Ureter (tissue), 1 donor: ENCODE measurements around the gene PTPRO. TPM values are rescaled to one million over a fixed set of nuclear protein-coding genes. Genes with fewer than 3 reads are reported as not detected.

Experiments
- DNase-seq: peaks from one replicate; pipeline ENCODE4 v3.0.0-alpha.2; 2020; ENCODE audit warnings: low spot score
- total RNA-seq: library from RNA; stranded (reverse); gene quantifications from one replicate; pipeline ENCODE4 v1.2.4, GENCODE V29; 2023
- donor health status: DM: yes; HTN: yes; CAD: no.

PTPRO gene
- 3.0 TPM for total RNA-seq

DNA sequence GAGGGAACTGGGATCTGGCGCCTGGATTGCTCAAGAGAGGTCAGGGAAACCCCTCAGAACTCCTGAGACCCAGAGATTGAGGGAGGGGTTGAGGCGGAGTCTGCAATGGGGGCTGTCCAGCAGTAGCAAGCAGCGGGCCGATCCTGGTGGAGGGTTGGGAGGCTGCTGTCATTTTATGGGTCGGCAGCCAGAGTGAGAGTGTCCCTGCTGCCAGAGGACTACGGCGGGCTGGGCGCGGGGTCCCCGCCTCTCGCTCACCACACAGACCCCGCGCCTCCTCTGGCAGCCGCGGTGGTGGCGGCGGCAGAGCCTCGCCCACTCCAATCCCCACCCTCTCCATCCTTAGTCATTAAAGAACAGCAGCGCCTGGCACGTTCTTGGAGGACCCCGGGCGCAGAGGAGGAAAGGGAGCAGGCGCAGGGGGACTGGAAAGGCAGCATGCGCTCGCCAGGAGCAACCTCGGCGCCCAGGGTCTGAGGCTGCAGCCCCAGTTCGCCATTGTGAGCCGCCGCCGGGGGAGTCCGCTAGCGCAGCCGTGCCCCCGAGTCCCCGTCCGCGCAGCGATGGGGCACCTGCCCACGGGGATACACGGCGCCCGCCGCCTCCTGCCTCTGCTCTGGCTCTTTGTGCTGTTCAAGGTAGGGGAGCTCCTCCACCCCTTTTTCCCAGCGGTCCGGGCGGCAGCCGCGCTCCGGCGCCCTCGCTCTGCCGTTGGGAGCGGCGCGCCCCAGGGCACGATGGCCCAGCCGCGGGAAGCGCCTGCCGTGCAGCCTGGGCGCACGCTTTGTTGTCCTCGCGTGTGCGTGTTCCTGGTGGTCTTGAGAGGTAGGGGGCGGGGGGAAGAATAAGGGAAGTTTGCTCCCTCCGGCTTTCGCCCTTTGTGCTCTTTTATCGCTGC is at the start of gene PTPRO:
TSS of gene PTPRO (plus strand) at position 345 of the 898 bp plus-strand sequence.
- no peak for DNase-seq

DNA sequence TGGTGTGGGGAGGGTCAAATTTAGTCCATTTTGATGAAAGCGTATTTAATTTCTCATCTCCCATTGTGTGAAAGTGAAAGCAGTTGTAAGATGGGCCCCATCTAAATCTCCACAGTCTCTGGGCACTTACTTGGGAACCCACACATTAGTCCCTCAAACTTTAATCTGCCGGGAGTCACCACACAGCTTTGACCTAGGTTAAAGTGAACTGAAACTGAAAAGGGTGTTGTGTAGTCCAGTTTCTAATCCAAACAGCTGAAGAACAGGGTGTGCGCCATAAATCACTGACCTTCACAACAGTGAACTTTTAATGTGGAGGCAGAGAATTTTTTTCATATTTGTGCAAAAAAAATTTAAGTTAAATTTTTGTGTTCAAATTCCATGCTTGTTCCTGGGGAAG is 48.4 kb upstream of the PTPRO start:
- DNase-seq: no peak

DNA sequence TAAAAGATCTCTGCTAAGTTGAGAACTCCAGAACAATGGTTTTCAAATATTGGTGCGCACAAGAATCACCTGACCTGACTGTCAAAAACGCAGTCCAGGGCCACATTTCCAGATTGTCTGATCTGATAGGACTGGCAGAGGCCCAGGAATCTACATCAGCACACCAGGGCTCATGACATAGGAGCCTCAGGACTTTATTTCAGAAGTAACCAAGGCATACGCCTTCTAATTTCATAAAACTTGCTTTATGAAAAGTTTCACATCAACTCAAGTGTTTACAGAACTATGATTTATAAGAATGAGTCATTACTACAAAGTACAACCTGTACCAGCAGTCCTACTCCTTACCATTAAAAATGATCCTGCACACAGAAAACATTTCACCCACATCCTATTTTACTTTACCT is 47.7 kb upstream of the PTPRO start:
- peak; percentile 59 for DNase-seq

DNA sequence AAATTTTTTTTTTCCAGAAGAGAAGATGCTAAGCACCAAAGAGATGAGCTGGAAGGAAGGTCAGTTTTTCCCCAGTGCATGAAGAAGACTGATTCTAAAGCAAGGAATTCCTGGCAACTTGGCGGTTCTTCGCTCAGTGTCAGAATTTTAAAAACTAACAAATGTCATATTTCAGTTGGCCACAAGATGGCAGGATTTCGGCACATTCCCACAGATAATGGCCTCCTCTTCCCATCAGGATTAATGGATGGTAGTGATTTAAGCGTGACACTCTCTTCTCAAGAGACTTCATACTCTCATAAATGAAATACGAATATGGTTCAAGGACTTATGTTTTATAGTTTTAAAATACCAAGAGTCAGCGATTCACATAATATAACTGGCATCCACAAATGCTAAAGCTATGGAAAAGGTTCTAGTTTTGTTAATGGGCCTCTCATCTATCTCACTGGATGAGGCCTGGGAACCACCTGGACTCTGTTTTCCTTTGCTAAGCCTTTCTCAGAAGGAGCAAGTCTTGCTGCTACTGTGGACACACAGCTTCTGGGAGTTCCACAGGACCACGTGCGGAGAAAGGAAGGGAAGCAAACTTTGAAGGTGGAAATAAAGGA is 46.1 kb upstream of the PTPRO start:
- DNase-seq: no peak

DNA sequence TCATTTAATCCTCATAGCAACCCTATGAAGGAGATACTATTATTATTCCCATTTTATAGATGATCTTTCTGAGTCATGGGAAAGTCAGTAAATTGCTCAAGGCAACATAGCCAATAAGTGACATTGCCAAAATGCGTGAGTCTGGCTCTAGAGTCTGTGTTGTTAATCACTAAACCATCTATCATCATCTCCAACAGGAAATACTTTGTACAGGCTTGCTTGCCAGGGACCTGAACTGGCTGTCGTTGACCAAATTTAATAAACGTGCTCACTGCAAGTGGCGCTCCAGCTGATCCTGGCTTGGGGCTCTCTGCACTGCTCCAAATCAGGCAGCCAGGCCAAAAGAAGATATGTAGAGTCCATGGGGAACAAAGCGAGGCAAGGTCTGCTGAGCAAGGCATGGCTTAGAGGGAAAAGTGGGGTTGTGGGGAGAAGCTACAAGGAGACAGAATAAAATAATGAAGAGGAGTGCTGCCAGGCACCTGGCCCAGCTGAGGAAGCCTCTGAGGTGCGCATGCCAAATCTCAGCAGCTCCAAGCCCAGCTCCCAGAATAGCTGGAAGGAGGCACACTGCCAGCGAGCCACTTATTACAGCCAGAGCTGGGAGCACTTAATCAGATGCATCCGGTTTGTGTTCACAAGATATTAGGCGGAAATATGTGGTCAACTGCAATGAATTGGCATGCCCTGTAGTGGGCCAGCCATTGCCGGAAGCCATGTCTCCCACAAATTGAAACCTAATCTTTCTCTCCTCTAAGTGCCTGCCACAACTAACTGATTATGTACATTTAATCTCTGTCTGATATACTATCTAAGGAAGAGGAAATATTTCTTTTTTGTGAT is 43.3 kb upstream of the PTPRO start:
- DNase-seq: peak; percentile 76

DNA sequence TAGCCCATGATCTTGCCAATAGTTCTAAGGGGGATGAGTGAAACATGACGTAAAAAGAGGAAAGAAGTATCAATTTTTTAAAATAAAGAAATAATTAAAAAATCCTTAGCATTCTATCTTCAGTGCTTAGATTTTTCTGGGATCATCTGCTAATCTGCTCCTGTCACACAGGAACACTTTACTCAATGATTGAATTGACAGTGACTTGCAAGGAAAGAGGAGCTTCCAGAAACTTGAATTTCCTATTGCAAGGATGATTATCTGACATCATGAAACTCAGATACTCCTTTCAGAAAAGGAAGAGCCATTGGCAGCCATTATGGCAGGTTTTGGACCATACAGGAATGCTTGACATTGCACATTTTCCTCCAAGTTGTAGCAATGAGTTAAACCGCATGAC is 41.4 kb upstream of the PTPRO start:
- DNase-seq: no peak

DNA sequence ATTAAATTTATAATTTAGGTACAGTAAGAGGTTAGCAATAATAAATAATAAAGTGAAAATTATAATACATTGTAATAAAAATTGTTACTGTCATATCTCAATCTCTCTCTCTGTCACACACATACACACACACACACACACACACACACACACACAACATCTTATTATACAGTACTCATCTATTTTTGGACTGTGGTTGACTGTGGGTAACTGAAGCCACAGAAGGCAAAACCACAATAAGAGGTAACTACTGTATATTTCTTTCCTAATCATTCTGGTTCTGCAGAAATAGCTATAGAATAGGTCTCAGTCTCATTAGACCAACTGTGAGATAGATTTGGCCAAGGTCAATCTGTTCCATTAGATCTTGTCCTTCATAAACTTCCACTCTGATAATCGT is 33.1 kb upstream of the PTPRO start:
- no peak for DNase-seq

DNA sequence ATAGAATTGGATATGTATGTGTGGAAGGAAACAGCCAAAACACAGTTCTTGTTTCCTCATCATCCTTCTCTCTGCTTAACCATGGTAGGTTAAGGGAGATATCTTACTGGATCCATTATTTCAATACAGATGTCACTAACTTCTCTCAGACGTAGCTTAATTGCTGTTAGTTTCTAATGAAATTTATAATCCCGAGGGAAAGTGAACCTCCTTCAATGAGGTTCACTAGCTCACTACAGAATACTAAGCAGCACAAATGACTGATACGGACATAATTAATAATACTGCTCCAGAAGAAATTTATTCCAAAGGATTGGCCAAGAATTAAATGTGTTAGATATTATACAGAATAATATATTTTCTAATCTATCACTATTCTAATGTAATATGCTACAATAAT is 28.6 kb upstream of the PTPRO start:
- no peak for DNase-seq

DNA sequence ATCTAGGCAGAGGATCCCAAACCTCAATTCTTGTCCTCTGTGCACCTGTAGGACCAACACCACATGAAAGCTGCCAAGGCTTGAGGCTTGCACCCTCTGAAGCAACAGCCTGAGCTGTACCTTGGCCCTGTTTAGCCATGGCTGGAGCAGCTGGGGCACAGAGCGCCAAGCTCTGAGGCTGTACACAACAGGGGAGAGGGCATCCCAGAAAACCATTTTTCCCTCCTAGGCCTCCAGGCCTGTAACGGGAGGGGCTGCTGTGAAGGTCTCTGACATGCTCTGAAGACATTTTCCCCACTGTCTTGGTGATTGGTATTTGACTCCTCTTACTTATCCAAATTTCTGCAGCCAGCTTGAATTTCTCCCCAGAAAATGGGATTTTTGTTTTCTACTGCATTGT is 22.4 kb upstream of the PTPRO start:
- no peak for DNase-seq

DNA sequence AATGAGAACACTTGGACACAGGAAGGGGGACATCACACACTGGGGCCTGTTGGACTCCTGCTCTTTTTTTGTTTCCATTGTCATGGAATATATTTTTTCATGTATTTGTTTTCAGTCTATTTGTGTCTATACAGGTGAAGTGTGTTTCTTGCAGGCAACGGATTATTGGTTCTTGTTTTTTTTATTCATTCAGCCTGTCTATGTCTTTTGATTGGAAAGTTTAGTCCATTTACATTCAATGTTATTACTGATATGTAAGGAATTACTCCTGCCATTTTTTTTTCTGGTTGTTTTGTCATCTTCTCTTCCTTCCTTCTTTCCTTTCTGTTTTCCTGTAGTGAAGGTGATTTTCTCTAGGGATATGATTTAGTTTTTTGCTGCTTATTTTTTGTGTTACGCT is 18.0 kb upstream of the PTPRO start:
- DNase-seq: no peak

DNA sequence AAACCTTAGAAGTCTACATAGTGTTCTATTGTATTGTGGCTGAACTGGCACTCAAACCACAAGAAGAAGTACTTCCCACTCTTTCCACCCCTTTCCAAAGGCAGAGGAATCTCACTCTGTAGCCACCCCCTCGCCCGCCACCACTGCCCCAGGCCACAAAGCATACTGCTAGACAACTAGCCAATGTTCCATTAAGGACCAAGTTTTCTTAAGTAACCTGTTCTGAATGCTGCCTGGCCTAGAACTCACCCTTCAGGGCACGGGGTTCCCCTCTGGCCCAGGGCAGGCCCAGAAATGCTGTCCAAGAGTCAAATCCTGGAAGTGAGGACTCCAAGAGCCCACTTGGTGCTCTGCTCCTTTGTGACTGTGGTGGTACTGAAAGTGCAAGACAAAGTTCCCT is 15.7 kb upstream of the PTPRO start:
- DNase-seq: no peak

DNA sequence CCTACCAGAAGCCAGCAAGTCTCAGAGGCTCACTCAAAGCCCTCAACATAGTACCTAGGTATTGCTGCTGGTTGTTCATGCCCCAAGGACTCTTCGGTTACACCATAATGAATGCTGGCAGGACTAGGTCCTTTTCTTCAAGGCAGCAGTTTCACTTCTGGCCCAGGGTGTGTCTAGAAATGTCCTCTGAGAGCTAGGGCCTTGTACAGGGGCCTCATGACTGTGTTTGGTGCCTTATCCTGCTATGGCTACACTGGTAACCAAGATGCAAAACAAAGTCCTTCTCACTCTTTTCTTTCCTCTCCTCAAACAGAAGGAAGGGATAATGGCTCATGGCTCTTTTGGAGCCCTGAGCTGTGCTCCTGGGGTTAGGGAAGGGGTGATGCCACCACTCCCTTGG is 15.2 kb upstream of the PTPRO start:
- DNase-seq: no peak

DNA sequence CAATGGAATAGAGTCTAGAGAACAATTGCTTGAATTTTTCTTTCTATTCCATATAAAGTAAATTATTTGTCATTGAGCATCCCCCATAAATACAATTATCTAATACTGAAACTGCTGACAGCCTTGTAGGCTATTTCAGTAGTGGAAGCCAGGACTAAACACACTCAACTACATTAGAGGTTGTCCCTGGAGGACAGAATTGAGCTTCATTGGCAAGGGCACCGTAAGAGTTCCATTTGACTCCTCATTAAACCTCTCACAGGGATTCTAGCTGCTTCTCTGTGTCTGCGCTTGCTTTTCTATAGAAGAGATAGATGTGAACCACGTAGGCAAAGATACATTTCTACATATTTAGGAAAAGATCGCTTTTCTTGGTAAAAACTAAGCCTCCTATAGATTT is 3.5 kb upstream of the PTPRO start:
- no peak for DNase-seq

DNA sequence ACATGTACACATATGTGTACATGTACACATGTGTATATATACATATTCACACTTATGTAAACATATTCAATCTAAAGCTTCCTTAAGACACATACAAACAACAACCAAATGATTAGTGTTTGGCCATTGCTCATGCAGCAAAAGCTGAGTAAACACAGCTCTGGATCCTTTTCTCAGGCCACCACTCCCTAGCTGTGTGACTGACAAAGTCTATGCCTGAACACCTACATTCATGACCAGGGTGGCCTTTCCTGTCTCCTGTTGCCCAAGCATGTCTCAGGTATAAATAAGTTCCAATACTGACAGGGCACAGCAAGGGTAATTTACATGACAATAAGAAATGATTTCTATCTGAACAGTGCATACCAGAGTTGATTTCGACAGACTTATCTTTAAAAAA is 1.4 kb upstream of the PTPRO start:
- DNase-seq: peak; percentile 45

DNA sequence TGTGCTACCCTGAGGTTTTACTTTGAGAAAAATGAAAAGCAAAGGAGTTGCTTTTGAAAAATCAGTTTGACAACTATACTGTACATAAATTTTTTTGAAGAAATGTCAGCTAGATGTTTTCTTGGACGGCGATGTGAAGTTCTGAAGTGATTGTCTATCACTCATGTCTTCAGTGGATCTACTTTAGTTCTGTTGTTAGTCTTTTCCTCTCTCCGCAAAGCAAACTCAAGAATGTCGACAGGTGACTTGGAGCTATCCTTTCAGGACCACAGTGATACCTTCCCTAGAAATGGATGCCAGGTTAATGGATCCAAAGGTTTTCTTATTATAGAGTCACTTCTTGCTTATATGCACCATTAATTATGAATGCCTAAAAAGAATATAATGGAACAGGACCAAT is 1.2 kb downstream of the PTPRO start:
- DNase-seq: no peak

DNA sequence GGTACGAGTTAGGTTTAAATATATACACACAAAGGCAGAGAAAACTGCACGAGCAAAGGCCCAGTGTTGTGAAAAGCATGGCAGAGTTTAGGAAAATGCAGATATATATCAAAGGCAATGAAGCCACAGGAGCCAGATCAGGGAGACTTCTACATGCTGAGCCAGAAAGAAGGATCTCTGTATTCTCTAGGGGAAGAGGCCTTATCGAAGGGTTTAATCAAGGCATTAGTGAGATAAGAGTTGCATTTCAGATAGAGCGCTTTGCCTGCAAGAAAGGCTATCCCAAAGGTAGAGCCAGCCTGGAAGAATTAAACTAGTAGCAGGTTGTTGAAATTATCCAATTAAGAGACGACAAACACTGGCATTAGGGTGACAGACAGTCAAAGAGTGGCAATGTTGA is 7.6 kb downstream of the PTPRO start:
- no peak for DNase-seq

DNA sequence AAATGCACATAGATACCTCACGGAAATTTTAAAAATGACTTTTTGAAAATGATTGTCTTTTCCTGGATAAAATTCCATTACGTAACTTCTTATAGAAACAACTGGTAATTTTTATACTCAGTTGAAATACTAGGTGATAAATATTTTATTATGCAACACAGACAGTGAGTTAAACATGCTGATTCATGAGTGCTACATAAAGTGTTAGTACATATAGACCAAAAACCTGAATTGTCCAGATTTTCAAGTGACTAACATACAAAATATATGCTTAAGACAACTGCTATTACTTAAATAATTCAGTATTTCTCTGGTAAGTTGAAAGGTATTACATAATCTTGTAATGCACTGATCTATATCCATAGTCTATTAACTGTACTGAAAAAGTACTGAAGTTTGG is 11.9 kb downstream of the PTPRO start:
- DNase-seq: no peak

DNA sequence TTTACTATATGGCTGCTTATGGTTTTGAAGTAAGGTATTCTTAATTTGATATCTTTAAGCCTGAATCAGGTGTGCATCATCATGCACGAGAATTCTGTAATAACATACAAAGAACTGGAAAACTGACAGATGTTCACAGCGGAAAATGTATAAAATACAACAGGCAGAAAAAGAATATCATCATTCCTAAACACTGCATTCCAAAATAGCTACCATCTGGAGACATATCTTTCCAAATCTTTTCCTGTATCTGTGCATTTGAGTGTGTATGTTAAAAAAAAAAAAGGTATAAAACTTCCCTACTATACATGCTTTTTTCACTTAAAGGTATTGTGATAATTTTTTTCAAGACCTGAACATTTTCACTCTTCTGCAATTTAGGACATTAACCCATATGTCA is 13.7 kb downstream of the PTPRO start:
- DNase-seq: no peak

DNA sequence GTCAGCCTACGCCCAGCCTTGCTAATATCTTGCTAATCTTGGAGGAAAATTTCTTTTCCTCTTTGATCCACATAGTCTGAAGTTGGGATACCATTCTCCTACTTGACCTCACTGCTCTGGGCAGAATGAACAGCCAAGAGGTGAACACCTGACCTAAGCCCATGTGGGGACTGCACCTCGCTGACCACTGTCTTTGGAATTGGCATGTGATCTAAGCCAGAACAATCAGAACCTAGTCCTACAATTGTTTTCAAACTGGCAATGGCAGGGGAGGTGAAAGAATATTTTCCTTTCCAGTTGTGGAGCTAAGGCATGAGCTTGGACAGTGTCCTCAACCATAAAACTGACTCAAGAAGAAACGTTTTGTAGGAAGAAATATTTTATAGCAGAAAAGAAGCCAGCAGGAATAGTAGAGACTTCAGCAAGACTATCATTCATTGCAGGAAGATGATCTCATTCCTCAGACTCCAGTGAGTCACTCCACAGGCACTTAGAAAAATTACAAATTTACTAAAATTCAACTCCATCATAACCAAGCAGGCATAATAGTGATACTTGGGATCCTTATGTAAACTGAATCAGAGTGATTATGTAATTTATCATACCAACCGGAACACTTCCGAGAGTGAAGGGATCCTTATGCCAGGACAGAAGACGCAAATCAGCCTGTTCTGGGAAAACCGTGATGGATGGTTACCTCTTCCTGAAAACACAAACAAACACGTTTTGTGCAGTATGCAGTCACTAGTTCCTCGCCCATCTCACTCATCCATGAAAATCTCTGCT is 14.7 kb downstream of the PTPRO start:
- DNase-seq: no peak

DNA sequence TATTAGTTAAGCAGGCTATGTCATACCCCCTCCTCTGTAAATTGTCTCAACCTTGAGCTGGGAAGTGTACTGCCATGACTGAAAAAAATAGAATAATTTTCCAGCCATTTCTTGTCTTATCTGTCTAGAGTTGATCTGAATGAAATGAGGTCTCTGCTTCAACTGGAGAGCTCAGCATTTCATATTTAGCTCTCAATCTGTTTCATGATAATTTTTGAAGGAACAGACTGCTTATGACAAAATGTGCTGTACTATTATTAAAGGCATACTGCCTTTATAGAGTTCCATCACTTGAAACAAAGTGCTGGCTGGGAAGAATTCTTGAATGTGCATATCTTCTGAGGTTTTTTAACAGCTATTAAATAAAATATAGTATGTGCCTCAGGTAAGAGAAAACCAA is 19.1 kb downstream of the PTPRO start:
- DNase-seq: no peak

DNA sequence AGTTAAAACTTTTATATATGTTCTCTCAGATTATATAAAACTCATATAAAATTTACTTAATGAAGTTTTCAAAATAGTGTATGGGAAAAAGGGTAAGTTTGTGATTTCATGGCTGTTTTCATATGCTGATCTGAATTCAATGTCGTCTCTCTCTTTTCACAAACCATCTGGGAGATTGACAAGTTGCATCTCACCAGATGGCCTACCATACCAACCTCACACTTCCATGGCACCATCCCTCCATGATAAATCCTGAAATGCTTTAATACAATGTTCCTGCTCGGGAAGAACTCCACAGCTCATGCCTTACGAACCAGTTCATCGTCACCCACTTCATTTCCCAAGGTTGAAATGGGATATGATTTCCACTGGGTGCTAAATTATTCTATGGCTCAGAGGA is 22.3 kb downstream of the PTPRO start:
- no peak for DNase-seq

DNA sequence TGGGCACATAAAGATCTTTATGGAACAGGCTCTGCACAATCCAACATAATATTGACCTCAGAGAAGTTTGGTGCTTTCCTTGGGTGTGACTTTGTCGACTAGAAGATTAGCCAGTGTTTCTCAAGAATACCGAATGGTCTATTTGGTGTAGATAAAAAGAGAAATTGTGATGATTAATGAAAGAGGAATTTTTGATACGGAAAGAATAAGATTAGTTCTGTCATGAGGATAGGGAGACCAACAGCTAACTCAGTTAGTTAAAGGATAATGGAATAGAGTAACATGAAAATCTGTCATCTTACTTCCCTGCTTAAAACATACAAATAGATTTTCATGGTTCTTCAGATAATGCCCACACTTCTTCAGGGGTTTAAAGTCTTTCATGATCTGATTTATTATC is 24.2 kb downstream of the PTPRO start:
- DNase-seq: no peak
